ENCODE results near the gene DLG2. TPM values are rescaled to one million over a fixed set of nuclear protein-coding genes. Genes with fewer than 3 reads are reported as not detected.

Gene DLG2
- total RNA-seq, 1 donor = 1.3 TPM

GRCh38 chr11:83645561-83645960, 1981.6 kb downstream of the DLG2 start:
- TF ChIP-seq, protein P1, sequence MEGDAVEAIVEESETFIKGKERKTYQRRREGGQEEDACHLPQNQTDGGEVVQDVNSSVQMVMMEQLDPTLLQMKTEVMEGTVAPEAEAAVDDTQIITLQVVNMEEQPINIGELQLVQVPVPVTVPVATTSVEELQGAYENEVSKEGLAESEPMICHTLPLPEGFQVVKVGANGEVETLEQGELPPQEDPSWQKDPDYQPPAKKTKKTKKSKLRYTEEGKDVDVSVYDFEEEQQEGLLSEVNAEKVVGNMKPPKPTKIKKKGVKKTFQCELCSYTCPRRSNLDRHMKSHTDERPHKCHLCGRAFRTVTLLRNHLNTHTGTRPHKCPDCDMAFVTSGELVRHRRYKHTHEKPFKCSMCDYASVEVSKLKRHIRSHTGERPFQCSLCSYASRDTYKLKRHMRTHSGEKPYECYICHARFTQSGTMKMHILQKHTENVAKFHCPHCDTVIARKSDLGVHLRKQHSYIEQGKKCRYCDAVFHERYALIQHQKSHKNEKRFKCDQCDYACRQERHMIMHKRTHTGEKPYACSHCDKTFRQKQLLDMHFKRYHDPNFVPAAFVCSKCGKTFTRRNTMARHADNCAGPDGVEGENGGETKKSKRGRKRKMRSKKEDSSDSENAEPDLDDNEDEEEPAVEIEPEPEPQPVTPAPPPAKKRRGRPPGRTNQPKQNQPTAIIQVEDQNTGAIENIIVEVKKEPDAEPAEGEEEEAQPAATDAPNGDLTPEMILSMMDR (IDR thresholded peaks at IDR 0.05; ENCODE audit: insufficient read depth, low read depth, low read length) = no peak
- no peak for DNase-seq (ENCODE audit: low read depth)
- no peak overlapping the region for H3K4me3 ChIP-seq (ENCODE audit: low read depth, low read length)

- DNase-seq (ENCODE audit: low read depth) = no peak
- TF ChIP-seq, protein P1 (IDR thresholded peaks at IDR 0.05; ENCODE audit: insufficient read depth, low read depth, low read length) = no peak
- no peak overlapping the region for H3K4me3 ChIP-seq (ENCODE audit: low read depth, low read length)
Observed at GRCh38 chr11:83643115-83643514, 1984.0 kb downstream of the DLG2 start.

DNA sequence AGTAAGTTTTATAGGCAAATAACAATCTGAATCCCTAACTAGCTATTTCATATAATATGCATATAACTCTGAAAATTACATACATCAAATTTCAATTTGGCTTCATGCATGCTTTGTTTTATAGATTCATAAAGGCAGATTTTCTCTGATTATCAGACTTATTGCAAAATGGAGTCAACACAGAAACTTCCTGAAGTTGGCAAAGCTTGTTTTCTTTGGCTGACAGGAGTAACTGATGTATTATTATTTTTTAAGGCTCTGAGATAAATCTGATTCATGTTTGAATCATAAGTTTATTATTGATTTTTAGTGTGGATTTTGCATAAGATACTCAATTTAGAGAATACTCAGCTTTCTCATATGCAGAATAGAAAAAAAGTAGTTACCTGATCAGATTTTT, 1984.6 kb downstream of the DLG2 start:
- TF ChIP-seq, protein P1 (IDR thresholded peaks at IDR 0.05; ENCODE audit: insufficient read depth, low read depth, low read length) = no peak
- DNase-seq (ENCODE audit: low read depth) = no peak
- no peak overlapping the region for H3K4me3 ChIP-seq (ENCODE audit: low read depth, low read length)

GRCh38 chr11:83641511-83641910, 1985.6 kb downstream of the DLG2 start:
- DNase-seq (ENCODE audit: low read depth) = peak; percentile 53
- no peak overlapping the region for H3K4me3 ChIP-seq (ENCODE audit: low read depth, low read length)
- TF ChIP-seq, protein P1 (IDR thresholded peaks at IDR 0.05; ENCODE audit: insufficient read depth, low read depth, low read length) = no peak

- TF ChIP-seq, protein P1 (IDR thresholded peaks at IDR 0.05; ENCODE audit: insufficient read depth, low read depth, low read length) = no peak
- no peak overlapping the region for H3K4me3 ChIP-seq (ENCODE audit: low read depth, low read length)
- DNase-seq (ENCODE audit: low read depth) = peak; percentile 8
Observed at GRCh38 chr11:83639995-83640758, 1987.0 kb downstream of the DLG2 start.

- H3K4me3 ChIP-seq (ENCODE audit: low read depth, low read length) = no peak overlapping the region
- DNase-seq (ENCODE audit: low read depth) = no peak
- TF ChIP-seq, protein P1 (IDR thresholded peaks at IDR 0.05; ENCODE audit: insufficient read depth, low read depth, low read length) = no peak
Observed at GRCh38 chr11:83635166-83635565, 1992.0 kb downstream of the DLG2 start.

DNA sequence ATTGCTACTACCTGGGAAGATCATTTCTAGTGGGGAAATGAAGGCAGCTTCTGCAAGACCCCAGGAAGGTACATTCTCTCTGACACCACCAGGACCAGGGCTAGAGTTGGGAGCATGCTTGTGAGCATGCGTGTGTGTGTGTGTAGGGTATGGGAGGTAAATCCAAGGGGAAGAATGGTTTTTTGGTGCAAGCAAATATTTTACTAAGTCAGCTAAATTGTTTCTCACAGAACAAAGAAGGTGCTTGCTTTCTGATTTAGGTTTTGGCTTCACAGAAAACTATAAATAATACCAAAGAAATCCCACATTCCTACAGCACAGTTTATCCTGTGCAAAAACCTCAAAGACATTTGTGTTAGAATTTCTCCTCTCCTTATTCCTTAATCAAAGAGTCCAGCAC, 1996.9 kb downstream of the DLG2 start:
- DNase-seq (ENCODE audit: low read depth) = no peak
- TF ChIP-seq, protein P1 (IDR thresholded peaks at IDR 0.05; ENCODE audit: insufficient read depth, low read depth, low read length) = no peak
- H3K4me3 ChIP-seq (ENCODE audit: low read depth, low read length) = no peak overlapping the region
